ENCODE results near the gene OR5T3.

The OR5T3 gene

DNA sequence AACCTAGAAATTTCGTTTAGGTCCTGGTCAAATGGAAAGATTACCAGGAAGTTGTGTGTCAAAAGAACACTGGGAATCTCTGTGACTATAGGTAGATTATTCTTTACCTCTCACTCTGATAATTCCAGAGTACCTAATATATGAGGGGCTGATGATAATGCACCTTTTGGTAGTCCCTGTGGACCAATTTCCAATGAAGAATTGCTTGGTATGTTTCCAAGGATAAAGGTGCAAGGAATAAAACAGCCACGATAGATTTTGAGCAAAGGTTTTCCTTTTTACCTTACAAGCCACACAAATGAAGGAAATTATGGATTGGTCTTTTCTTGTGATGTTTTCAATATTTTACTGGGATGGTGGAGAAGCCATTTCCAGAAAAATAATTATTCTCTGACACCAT lies 40.1 kb downstream of the OR5T3 start, which contains the start of gene OR8H1:
Gene OR8H1, minus strand, starts transcription at position 101 of the 400 bp plus-strand sequence. CDS start 1,192 bp downstream, outside the sequence.
- H3K4me3 ChIP-seq (ENCODE audit: low read depth, low read length): no peak within 1 kb of the TSS
- no peak for DNase-seq (ENCODE audit: low read depth)
- TF ChIP-seq, protein P1, sequence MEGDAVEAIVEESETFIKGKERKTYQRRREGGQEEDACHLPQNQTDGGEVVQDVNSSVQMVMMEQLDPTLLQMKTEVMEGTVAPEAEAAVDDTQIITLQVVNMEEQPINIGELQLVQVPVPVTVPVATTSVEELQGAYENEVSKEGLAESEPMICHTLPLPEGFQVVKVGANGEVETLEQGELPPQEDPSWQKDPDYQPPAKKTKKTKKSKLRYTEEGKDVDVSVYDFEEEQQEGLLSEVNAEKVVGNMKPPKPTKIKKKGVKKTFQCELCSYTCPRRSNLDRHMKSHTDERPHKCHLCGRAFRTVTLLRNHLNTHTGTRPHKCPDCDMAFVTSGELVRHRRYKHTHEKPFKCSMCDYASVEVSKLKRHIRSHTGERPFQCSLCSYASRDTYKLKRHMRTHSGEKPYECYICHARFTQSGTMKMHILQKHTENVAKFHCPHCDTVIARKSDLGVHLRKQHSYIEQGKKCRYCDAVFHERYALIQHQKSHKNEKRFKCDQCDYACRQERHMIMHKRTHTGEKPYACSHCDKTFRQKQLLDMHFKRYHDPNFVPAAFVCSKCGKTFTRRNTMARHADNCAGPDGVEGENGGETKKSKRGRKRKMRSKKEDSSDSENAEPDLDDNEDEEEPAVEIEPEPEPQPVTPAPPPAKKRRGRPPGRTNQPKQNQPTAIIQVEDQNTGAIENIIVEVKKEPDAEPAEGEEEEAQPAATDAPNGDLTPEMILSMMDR (conservative IDR thresholded peaks at IDR 0.05; ENCODE audit: low read depth, low read length): no peak

DNA sequence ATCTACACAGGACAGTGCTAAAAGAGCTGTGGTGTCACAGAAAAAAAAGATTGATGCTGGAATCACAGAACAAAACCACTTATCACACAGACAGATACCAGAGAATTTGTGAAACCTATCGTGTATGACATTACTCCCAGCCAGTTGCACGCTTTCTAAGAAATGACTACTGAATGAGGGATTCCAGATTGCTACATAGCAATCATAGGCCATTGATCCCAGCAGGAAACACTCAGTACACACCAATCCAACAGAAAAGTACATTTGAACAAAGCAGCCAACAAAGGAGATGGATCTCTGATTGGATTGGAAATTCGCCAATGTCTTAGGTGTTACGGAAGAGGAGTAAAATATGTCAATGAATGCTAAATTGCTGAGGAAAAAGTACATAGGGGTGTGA lies 44.8 kb downstream of the OR5T3 start:
- H3K4me3 ChIP-seq (ENCODE audit: low read depth, low read length): no peak overlapping the region
- TF ChIP-seq, protein P1 (conservative IDR thresholded peaks at IDR 0.05; ENCODE audit: low read depth, low read length): no peak
- DNase-seq (ENCODE audit: low read depth): no peak

All from choroid plexus epithelial cell (primary cell).